Measurements from ENCODE around the gene TMEM132D. TPM values are rescaled to one million over a fixed set of nuclear protein-coding genes. Genes with fewer than 3 reads are reported as not detected.

The TMEM132D gene
- total RNA-seq, 2 donors from 2014 or later = not detected

- no peak overlapping the region for H3K27ac ChIP-seq
- H3K9me3 ChIP-seq = no peaks in the 10 kb centered on the region
- H3K4me1 ChIP-seq (ENCODE audit: control insufficient read depth in 1 of 2, low read depth in 2 of 2) = no peaks in the 10 kb centered on the region
- no peak overlapping the region for H3K4me3 ChIP-seq
- DNase-seq (ENCODE audit: low spot score) = no peak
- no peak for TF ChIP-seq CTCF (IDR thresholded peaks at IDR 0.05)
- no peaks in the 10 kb centered on the region for H3K27me3 ChIP-seq (replicated peaks; ENCODE audit: insufficient read depth)
- ATAC-seq (ENCODE audit: insufficient number of reproducible peaks, low FRiP score, low read depth) = no peak
- no peaks in the 10 kb centered on the region for H3K36me3 ChIP-seq
Measured at GRCh38 chr12:129676411-129676810, 227.4 kb downstream of the TMEM132D start.

GRCh38 chr12:129675947-129676346, 227.9 kb downstream of the TMEM132D start:
- no peaks in the 10 kb centered on the region for H3K27me3 ChIP-seq (replicated peaks; ENCODE audit: insufficient read depth)
- no peak overlapping the region for H3K27ac ChIP-seq
- ATAC-seq (ENCODE audit: insufficient number of reproducible peaks, low FRiP score, low read depth) = no peak
- no peaks in the 10 kb centered on the region for H3K36me3 ChIP-seq
- TF ChIP-seq CTCF (IDR thresholded peaks at IDR 0.05) = no peak
- H3K4me1 ChIP-seq (ENCODE audit: control insufficient read depth in 1 of 2, low read depth in 2 of 2) = no peaks in the 10 kb centered on the region
- no peaks in the 10 kb centered on the region for H3K9me3 ChIP-seq
- H3K4me3 ChIP-seq = no peak overlapping the region
- no peak for DNase-seq (ENCODE audit: low spot score)

- H3K4me3 ChIP-seq = no peak overlapping the region
- H3K4me1 ChIP-seq (ENCODE audit: control insufficient read depth in 1 of 2, low read depth in 2 of 2) = no peaks in the 10 kb centered on the region
- ATAC-seq (ENCODE audit: insufficient number of reproducible peaks, low FRiP score, low read depth) (no peak), DNase-seq (ENCODE audit: low spot score) (no peak)
- no peaks in the 10 kb centered on the region for H3K36me3 ChIP-seq
- H3K9me3 ChIP-seq = no peaks in the 10 kb centered on the region
- no peaks in the 10 kb centered on the region for H3K27me3 ChIP-seq (replicated peaks; ENCODE audit: insufficient read depth)
- no peak overlapping the region for H3K27ac ChIP-seq
- no peak for TF ChIP-seq CTCF (IDR thresholded peaks at IDR 0.05)
Measured at GRCh38 chr12:129675496-129675895, 228.3 kb downstream of the TMEM132D start.

GRCh38 chr12:129673806-129674205, 230.0 kb downstream of the TMEM132D start:
- H3K4me1 ChIP-seq (ENCODE audit: control insufficient read depth in 1 of 2, low read depth in 2 of 2) = no peaks in the 10 kb centered on the region
- H3K4me3 ChIP-seq = no peak overlapping the region
- no peak overlapping the region for H3K27ac ChIP-seq
- no peak for TF ChIP-seq CTCF (IDR thresholded peaks at IDR 0.05)
- no peak for ATAC-seq (ENCODE audit: insufficient number of reproducible peaks, low FRiP score, low read depth)
- H3K27me3 ChIP-seq (replicated peaks; ENCODE audit: insufficient read depth) = no peaks in the 10 kb centered on the region
- DNase-seq (ENCODE audit: low spot score) = no peak
- no peaks in the 10 kb centered on the region for H3K36me3 ChIP-seq
- no peaks in the 10 kb centered on the region for H3K9me3 ChIP-seq

- Histone ChIP-seq H3K27ac (no peak overlapping the region), H3K36me3 (no peaks in the 10 kb centered on the region), H3K4me1 (ENCODE audit: control insufficient read depth in 1 of 2, low read depth in 2 of 2) (no peaks in the 10 kb centered on the region), H3K9me3 (no peaks in the 10 kb centered on the region), H3K27me3 (replicated peaks; ENCODE audit: insufficient read depth) (no peaks in the 10 kb centered on the region), H3K4me3 (no peak overlapping the region)
- ATAC-seq (ENCODE audit: insufficient number of reproducible peaks, low FRiP score, low read depth) (no peak), DNase-seq (ENCODE audit: low spot score) (no peak)
- TF ChIP-seq CTCF (IDR thresholded peaks at IDR 0.05) = no peak
Measured at GRCh38 chr12:129672110-129672509, 231.7 kb downstream of the TMEM132D start.

Measured in thoracic aorta (tissue), 2 donors.